Right renal pelvis (tissue), 4 donors: ENCODE measurements around the gene PRPH. TPM values are rescaled to one million over a fixed set of nuclear protein-coding genes. Genes with fewer than 3 reads are reported as not detected.
"Not testable (repeated sequence)": the region's sequence is repeated elsewhere in the genome, so short reads cannot be mapped to it uniquely, and the experiment has no call there.

ENCODE experiments used
- DNase-seq, 4 donors: peaks; one replicate each; pipeline ENCODE4 v3.0.0-alpha.2; 2013; ENCODE audit warnings: low read depth in 4 of 4, low spot score in 3 of 4, missing footprints in 1 of 4
- polyA plus RNA-seq, 4 donors: library from polyadenylated mRNA; unstranded; fragments of 120-200 nt; gene quantifications; one replicate each; pipeline ENCODE4 v1.2.1, GENCODE V29; 2013; ENCODE audit not compliant: insufficient read length in 4 of 4

Gene PRPH
- polyA plus RNA-seq, 4 donors = 0.21 to 7.4 (median 0.23) TPM; not detected in 1

DNA sequence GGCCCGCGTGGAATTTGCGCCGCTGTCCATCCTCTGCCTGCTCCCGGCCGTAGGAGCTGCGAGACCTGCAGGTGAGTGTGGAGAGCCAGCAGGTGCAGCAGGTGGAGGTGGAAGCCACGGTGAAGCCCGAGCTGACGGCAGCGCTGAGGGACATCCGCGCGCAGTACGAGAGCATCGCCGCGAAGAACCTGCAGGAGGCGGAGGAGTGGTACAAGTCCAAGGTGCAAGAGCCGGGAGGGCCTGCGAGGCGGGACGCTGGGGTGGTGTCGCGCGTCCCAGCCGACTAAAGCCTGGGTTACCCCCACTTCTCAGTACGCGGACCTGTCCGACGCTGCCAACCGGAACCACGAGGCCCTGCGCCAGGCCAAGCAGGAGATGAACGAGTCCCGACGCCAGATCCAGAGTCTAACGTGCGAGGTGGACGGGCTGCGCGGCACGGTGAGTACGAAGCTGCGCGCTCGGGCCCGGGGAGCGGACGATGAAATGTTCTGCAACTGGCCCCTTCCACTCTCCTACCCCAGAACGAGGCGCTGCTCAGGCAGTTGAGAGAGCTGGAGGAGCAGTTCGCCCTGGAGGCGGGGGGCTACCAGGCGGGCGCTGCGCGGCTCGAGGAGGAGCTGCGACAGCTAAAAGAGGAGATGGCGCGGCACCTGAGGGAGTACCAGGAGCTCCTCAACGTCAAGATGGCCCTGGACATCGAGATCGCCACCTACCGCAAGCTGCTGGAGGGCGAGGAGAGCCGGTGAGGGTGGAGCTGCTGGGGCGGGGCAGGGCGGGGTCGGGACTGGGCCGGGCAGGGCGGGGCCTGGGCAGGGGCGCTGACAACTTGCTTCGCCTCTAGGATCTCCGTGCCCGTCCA, 2.1 kb downstream of the PRPH start:
- no peak for DNase-seq

DNA sequence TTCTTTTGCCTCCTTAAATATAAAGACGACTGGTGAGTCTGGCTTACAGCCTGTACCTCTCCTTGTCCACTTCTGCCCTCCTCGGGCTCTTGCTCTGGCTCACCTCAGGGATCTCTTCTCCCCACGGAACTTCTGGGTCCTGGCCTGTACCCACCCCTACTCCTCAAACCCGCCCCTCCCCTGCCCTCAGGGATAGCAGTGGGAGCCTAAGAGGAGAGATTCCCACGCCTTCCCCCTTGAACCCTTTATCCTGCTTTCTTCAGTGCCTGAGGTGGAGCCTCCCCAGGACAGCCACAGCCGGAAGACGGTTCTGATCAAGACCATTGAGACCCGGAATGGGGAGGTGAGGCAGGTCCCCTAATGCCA, 2.7 kb downstream of the PRPH start:
- DNase-seq = no peak

DNA sequence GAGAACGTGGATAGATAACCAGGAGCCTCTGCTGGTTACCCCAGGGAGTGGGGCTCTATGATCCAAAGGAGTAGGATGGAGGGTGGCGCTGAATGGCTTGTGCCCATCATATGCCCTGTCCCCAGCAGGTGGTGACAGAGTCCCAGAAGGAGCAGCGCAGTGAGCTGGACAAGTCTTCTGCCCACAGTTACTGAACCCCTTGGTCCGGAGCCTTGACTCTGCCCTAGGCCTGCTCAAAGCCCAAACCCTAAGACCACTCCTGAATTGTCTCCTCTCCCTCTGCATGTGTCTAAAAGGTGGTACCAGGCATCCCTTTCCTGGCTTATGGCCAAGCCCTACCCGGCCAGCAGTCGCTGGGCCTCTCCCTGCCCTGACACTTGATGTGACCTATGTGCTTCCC, 3.2 kb downstream of the PRPH start:
- no peak for DNase-seq

DNA sequence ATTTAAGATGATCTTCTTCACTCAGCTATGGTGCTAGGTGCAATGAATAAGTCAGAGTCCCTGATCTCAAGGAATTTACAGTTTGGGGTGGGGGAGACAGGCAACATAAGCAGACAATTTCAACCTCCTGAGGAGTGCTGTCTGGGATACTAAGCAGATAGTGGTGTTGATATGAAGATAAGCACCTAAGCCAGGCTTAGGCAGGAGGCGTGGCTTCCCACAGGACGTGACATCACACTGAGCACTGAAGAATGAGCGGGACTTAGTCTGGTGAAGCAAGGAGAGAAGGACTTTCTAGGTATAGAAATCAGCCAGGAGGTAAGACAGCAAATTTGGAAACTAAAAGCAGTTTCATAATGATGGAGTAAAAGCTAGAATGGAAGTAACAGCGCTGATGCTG, 6.8 kb downstream of the PRPH start:
- no peak for DNase-seq

DNA sequence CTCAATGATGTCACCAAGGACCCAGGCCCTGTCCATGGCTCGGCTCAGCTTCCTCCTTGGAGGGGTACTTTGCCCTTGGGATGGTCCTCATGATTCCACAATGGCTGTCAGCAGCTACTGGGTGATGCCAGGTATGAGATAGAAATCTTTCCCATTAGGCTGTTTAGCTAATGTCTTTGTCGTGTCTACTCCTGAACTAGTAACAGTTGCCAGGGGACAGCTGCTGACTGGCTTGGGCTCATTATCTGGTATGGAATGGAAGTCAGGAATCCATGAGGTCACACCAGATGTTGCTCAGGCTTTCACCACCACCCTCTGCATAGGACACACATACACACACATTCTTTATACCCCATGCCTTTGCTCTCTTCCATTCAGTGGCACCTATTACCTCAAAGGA, 9.2 kb downstream of the PRPH start:
- no peak for DNase-seq

DNA sequence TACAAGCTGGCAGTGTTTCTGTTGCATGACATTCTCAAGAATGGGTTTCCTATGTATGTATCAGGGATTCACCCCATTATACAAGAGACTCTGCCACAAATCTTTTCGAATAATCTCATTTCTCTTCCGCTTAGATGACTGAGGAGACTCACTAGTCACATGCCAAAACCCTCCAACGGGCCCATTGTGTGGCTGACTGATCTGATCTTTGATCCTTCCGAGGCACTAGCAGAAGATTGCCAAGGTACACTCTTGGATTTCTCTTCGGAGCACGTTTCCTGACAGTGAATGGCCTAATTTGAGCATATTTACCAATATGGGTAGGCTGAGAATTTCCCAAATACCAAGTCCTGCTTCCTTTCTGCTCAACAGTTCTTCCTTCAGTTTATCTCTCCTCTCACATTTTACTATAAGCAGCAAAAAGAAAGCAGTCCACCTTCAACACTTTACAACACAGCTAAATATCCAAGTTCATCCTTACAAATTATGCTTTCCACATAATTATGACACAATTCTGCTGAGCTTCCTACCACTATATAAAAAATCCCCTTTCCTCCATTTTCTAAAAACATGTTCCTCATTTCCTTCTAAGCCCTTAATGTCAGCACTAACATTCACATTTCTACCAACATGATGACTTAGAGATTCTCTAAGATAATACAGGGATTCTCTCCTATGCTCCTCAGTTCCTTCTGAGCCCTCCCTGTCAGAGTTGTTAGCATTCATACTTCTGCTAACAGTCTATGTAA, 11.0 kb downstream of the PRPH start:
- DNase-seq = no peak

DNA sequence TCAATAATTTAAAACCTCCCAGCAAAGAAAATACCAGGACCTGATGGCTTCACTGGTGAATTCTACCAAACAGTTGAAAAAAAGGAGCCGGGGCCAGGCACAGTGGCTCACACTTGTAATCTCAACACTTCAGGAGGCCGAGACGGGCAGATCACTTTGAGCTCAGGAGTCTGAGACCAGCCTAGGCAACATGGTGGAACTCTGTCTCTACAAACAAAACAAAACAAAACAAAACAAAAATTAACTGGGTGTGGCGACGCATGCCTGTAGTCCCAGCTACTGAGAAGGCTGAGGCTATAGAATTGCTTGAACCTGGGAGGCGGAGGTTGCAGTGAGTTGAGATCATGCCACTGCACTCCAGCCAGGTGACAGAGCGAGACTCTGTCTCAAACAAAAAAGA, 14.4 kb downstream of the PRPH start:
- DNase-seq = no peak

DNA sequence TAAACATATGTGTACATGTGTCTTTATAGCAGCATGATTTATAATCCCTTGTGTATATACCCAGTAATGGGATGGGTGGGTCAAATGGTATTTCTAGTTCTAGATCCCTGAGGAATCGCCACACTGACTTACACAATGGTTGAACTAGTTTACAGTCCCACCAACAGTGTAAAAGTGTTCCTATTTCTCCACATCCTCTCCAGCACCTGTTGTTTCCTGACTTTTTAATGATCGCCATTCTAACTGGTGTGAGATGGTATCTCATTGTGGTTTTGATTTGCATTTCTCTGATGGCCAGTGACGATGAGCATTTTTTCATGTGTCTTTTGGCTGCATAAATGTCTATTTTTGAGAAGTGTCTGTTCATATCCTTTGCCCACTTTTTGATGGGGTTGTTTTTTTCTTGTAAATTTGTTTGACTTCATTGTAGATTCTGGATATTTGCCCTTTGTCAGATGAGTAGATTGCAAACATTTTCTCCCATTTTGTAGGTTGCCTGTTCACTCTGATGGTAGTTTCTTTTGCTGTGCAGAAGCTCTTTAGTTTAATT, 15.6 kb downstream of the PRPH start:
- DNase-seq = not testable (repeated sequence)

DNA sequence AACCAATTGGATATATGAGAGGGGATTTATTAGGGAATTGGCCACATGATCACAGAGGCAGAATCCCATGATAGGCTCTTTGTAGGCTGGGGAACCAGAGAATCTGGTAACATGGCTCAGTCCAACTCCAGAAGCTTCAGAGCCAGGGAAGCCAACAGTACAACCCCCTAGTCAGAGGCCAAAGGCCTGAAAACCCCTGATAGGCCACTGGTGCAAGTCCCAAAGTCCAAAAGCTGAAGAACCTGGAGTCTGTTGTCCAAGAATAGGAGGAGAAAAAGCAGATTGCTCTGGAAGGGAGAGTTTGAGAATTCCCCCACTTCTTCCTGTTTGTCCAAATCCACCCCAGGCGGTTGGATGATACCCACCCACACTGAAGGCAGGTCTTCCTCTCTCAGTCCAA, 19.9 kb downstream of the PRPH start:
- DNase-seq = no peak

DNA sequence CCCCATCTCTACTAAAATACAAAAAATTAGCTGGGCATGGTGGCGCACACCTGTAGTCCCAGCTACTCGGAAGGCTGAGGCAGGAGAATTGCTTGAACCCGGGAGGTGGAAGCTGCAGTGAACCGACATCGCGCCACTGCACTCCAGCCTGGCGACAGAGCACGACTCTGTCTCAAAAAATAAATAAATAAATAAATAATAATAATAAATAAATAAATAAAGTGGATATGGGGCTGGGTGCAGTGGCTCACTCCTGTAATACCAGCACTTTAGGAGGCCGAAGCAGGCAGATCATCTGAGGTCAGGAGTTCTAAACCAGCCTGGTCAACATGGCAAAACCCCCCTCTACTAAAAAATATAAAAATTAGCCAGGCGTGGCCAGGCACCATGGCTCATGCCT, 22.2 kb downstream of the PRPH start:
- not testable (repeated sequence) for DNase-seq

DNA sequence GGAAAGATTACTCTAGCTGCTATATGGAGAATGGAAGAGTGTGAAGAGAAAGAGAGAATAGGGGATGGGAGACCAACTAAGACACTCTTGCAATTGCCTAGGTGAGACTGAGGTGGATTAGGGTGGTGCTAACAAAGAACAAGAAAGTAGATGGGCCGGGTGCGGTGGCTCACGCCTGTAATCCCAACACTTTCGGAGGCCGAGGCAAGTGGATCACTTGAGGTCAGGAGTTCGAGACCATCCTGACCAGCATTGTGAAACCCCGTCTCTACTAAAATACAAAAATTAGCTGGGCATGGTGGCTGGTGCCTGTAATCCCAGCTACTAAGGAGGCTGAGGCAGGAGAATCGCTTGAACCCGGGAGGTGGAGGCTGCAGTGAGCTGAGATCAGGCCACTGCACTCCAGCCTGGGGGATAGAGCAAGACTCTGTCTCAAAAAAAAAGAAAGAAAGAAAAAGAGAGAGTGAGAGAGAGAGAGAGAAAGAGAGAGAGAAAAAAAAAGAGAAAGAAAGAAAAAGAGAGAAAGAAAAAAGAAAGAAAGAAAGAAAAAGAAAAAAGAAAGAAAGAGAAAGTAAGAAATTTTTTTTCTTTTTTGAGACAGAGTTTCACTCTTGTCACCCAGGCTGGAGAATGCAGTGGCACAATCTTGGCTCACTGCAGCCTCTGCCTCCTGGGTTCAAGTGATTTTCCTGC, 25.6 kb downstream of the PRPH start:
- not testable (repeated sequence) for DNase-seq

DNA sequence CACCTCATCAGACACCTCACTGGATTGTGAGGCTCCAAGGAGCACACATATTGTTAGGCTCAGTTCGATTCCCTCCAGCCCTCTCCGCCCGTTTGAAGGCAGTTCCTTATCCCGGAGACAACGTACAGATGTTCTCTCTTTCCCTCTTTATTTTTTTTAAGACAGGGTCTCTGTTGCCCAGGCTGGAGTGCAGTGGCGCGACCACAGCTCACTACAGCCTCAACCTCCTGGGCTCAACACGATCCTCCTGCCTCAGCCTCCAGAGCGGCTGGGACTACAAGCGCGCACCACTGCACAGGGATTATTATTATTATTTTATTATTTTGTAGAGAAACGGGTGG, 27.4 kb downstream of the PRPH start:
- no peak for DNase-seq

DNA sequence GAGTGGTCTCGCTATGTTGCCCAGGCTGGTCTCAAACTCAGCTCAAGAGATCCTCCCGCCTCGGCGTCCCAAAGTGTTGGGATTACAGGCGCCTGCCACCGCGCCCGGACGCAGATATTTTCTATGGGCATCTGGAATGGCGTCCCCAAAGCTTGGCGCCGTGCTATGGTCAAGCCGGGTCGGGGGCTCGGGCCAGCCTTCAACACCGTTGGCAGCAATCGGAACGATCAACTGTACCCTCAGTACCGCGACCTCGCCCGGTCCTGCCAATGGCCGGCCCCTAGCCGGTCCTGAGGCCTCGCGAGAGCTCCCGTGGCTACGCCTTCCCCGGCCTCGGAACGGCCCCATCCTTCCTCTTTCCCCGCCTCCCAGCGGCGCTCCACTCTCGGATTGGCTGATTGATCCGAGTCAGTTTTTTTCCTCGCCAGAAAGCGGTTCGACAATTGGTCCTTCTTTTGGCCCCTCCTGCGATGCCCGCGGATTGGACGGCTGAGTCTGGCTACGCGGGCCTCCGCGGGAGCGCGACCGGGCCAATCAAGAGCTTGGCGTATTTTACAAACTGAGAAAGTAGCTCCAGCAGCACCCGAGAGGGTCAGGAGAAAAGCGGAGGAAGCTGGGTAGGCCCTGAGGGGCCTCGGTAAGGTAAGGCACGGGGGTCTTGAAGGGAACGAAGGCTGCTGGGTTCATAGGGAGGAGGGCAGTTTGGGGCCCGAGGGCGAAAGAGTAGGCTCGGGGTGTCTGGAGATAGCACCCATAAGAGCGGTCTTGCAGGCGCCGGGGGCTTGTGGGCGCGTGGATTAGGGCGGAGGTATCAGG, 28.0 kb downstream of the PRPH start, which contains the start of gene TROAP:
Gene TROAP, plus strand, starts transcription at position 548 of the 816 bp plus-strand sequence. CDS start 354 bp downstream, outside the sequence.
- peak; percentile 98 to 99 (median 98) for DNase-seq

DNA sequence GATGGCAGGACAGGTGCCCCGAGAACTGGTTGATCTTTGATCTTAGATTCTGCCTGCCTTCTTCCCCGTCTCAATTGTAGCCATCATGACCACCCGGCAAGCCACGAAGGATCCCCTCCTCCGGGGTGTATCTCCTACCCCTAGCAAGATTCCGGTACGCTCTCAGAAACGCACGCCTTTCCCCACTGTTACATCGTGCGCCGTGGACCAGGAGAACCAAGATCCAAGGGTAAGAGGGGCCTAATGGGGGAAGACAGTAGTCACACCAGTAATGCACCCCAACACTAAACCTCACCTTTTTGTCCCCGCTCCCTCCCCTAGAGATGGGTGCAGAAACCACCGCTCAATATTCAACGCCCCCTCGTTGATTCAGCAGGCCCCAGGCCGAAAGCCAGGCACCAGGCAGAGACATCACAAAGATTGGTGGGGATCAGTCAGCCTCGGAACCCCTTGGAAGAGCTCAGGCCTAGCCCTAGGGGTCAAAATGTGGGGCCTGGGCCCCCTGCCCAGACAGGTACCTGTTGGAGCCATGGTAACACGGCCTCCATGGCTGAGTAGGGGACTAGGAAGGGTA, 28.7 kb downstream of the PRPH start:
- DNase-seq = no peak

DNA sequence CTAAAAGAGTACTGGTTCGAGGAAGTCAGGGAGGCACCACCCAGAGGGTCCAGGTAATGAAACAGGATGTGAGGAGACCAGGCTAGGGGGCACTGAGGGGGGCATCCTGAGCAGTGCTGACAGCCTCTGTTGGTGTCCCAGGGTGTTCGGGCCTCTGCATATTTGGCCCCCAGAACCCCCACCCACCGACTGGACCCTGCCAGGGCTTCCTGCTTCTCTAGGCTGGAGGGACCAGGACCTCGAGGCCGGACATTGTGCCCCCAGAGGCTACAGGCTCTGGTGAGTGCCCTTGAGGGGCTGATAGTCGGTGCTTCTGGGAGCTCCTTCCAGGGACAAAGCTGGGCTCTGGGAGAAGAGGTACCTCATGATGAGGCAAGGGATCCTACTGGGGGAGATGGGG, 30.7 kb downstream of the PRPH start:
- DNase-seq = no peak

DNA sequence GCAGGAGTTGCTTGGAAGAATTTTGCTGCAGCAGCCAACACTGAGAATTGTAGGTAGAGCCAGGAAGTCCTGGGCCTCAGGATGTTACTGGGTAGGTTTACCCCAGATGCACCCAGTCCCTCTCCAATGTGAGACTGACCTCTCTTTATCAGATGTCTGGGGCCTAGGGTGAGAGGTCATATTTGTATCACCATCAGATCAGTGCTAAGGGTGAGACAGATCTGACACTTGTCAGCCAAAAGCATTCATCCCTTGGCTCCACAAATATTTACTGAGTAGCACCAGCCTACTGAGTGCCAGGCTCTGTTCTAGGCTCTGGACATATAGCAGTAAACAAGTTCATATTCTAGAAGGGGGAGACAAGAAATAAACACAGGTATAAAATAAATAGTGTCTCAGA, 32.4 kb downstream of the PRPH start:
- no peak for DNase-seq

DNA sequence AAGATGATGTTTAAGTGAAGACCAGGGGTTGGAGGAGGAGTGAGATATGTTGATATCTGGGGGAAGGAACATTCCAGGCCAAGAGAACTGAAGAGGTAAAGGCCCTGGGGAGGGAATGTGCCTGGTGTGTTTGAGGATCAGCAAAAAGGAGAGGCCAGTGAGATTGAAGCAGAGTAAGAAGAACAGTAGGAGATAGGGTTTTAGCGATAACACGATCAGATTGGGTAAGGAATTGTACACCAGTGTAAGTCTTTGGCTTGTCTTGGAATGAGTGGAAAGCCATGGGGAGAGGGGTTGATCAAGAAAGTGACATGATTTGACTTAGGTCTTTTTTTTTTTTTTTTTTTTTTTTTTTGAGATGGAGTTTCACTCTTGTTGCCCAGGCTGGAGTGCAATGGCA, 32.9 kb downstream of the PRPH start:
- DNase-seq = no peak

DNA sequence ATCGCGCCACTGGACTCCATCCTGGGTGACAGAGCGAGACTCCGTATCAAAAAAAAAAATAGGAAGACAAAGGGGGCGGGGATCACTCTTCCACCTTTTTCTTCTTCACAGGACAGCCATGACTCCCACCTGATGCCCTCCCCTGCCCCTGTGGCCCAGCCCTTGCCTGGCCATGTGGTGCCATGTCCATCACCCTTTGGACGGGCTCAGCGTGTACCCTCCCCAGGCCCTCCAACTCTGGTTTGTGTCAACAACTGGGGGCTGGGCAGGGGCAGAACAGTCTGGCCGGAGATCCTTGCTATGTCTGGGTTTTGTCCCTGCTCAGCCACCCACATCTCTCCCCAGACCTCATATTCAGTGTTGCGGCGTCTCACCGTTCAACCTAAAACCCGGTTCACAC, 33.9 kb downstream of the PRPH start:
- no peak for DNase-seq

DNA sequence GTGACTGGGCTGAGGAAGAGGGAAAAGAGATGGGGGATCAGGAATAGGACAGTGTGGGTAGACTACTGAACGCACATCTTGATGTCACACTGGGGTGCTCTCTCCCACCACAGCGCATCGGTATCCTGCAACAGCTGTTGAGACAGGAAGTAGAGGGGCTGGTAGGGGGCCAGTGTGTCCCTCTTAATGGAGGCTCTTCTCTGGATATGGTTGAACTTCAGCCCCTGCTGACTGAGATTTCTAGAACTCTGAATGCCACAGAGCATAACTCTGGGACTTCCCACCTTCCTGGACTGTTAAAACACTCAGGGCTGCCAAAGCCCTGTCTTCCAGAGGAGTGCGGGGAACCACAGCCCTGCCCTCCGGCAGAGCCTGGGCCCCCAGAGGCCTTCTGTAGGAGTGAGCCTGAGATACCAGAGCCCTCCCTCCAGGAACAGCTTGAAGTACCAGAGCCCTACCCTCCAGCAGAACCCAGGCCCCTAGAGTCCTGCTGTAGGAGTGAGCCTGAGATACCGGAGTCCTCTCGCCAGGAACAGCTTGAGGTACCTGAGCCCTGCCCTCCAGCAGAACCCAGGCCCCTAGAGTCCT, 35.2 kb downstream of the PRPH start:
- DNase-seq = no peak
